ENCODE data around the gene RPS14.
"Not testable (repeated sequence)": the region's sequence is repeated elsewhere in the genome, so short reads cannot be mapped to it uniquely, and the experiment has no call there.

The RPS14 gene

GRCh38 chr5:150447188-150447587 lies 2.4 kb downstream of the RPS14 start:
- in situ Hi-C loops (cut with MboI; ENCODE audit: low sequenced_read_pairs), result no loop called here

GRCh38 chr5:150446583-150446982 lies 3.0 kb downstream of the RPS14 start:
- in situ Hi-C loops (cut with MboI; ENCODE audit: low sequenced_read_pairs), result no loop called here

DNA sequence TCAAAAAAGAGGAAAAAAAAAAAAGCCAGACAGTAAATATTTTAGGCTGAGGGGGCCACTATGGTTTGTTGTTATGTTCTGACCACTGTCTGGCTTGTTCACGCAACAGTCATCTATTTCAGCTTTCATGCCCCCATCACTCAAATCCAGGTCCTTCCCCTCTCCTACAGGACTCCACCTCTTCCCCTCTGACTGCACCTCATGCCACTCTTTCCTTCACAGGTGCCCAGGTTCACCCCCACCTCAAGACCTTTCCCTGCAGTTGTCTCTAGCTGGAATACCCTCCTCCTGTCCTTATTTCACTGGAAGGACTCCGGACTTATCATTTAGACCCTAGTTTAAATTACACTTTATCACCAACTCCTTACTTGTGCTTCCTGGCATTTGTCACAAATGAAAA lies 3.5 kb downstream of the RPS14 start:
- in situ Hi-C loops (cut with MboI; ENCODE audit: low sequenced_read_pairs), result no loop called here

DNA sequence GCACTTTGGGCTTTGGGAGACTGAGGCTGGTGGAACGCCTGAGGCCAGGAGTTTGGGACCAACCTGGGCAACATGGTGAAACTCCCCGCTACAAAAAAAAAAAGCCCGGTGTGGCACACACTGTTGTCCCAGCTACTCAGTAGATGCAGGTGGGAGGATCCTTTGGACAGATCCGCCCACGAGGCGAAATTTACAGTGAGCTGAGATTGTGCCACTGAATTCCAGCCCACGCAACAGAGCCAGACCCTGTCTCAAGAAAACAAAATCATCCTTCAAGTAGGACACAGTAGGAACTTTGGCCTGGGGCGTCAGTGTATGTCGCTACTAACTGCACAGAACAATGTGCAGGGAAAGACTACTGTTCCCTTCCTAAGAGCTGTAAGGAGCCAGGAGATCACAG lies 4.8 kb downstream of the RPS14 start:
- in situ Hi-C loops (cut with MboI; ENCODE audit: low sequenced_read_pairs), result no loop called here

DNA sequence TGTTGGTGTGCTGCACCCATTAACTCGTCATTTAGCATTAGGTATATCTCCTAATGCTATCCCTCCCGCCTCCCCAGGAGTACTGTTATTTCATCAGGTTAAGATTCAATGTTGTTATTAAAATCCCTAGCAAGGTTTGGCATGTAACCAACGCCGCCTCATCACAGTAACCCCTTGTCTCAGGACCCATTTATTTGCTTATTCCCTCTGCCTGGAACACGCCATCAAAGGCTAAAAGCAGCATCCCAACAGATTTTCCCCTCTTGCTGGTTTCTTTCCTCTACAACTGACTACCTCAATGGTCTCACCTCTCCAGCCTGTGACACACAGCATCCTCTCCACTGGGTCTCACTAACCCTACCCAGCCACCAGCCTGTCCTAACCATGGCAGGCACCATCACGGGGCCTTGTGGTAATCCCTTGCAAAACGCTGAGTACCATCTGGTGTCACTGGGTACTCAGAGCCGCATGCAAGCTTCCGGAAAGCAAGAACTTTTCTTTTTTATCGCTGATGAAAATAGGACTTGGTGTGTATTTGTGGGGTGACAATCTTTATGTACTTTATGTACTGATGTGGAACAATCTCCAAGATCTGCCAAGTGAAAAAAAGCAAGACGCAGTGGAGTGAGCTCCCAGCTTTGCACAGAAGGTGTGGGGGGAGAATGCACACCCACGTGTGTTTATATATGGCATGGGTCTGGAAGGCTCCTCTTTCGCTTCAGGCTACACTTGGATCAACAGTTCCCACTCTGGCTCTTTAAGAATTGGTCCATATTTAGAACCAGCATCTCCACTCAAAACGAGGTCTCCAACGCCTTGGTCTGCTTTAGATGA lies 6.1 kb downstream of the RPS14 start:
- in situ Hi-C loops (cut with MboI; ENCODE audit: low sequenced_read_pairs), result no loop called here

DNA sequence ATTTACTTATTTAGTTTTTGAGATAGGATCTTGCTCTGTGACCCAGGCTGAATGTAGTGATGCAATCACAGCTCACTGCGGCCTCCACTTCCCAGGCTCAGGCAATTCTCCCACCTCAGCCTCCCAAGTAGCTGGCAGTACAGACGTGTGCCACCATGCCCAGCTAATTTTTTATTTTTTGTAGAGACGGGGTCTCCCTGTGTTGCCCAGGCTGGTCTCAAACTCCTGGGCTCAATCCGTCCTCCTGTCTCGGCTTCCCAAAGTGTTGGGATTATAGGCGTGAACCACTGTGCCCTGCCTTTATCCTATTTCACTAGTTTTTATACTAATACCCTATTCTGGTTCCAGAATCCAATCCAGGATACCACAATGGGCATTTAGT lies 6.8 kb downstream of the RPS14 start:
- in situ Hi-C loops (cut with MboI; ENCODE audit: low sequenced_read_pairs), result no loop called here

GRCh38 chr5:150441813-150442698 lies 7.5 kb downstream of the RPS14 start:
- in situ Hi-C loops (cut with MboI; ENCODE audit: low sequenced_read_pairs), result no loop called here

DNA sequence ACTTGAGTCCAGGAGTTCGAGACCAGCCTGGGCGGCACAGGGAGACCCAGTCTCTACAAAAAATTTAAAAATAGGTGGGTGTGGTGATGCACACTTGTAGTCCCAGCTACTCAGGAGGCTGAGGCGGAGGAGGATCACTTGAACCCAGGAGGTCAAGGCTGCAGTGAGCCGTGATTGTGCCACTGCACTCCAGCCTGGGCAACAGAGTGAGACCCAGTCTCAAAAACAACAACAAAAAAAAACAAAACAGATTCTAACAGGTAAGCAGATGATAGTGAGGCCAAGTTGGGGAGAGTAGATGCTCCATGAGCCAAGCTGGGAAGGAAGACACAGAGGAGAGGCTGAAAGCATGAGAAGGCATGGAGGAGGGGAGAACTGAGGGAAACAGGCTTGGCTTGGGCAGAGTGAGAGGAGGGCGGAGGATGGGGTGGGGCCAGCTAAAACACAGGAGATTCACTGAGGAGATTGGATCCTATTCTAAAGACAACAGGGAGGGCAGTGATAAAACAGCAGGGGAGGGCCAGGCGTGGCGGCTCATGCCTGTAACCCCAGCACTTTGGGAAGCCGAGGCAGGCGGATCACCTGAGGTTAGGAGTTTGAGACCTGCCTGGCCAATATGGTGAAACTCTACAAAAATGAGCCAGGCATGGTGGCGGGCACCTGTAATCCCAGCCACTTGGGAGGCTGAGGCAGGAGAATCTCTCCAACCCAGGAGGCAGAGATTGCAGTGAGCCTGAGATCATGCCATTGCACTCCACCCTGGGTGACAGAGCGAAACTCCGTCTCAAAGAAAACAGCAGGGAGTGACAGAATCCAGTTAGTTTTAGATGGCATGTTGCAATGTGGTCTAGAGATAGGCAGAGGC lies 8.4 kb downstream of the RPS14 start:
- in situ Hi-C loops (cut with MboI; ENCODE audit: low sequenced_read_pairs), result no loop called here

DNA sequence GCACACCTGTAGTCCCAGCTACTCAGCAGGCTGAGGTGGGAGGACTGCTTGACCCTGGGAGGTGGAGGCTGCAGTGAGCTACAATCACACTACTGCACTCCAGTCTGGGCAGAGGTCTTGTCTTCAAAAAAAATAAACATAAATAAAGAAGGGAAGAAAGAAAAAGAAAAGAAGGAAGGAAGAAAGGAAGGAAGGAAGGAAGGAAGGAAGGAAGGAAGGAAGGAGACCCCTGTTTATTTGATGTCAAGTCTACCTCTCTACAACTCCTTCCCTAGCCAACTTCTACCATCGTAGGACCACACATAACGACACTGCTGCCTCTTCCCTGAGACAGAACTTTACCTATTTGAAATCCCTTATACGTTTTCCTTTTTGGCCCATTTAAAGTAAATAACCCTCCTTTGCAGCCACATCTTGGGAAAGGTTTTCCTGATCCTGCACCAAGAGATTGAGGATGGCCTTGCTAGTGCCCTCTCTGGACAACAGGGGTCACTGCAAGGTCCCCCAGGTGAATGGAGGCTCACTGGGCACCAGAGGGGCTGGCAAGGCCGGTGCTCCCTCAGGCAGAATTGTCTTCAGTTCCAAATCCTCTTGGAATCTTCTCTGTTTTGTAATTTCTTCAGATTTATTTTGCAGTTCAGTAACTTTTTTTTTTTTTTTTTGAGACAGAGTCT lies 10.5 kb downstream of the RPS14 start:
- in situ Hi-C loops (cut with MboI; ENCODE audit: low sequenced_read_pairs), result no loop called here

DNA sequence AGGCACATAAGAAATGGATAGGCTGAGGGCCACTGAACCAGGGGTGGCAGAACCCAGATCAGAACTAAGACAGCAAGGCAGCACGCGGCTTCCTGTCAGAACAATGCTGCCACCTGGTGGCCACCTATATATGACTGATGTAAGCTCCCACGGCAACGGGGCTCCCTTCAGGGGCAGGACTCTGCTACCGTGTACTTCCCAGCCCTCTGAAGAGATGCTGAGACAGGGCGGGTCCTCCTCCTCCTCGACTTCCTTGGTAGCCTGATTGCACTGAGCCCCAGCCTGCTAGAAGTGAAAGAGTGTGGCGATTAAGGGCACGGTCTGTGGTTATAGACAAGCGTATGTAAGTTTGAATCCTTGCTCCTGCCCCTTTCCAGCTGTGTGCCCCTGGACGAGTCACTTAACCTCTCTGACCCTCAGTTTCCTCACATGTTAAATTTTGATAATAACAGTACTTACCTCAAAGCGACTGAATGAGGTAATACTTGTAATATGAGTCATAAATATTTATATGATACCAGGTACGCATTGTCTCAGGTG lies 13.3 kb downstream of the RPS14 start:
- in situ Hi-C loops (cut with MboI; ENCODE audit: low sequenced_read_pairs), result no loop called here

DNA sequence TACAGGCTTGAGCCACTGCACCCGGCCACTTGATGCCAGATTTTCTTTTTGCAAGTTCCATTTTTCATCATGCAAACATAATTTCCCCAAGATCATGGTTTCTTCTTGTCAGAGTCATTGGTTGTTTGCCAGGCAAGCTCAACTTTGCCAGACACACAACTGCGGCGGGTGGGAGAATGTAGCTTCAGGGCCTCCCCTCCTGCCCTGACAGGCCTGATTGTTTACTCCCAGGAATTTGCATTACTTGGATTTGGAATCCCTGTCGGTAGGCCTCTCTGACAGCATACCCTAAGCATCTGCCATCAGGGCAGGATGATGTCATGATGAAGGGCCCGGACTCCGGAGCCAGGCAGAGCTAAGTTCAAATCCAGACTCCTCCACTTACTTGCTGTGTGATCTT lies 15.1 kb downstream of the RPS14 start:
- in situ Hi-C loops (cut with MboI; ENCODE audit: low sequenced_read_pairs), result no loop called here

GRCh38 chr5:150431574-150431973 lies 18.0 kb downstream of the RPS14 start:
- in situ Hi-C loops (cut with MboI; ENCODE audit: low sequenced_read_pairs), result no loop called here

GRCh38 chr5:150431048-150431447 lies 18.5 kb downstream of the RPS14 start:
- in situ Hi-C loops (cut with MboI; ENCODE audit: low sequenced_read_pairs), result no loop called here

DNA sequence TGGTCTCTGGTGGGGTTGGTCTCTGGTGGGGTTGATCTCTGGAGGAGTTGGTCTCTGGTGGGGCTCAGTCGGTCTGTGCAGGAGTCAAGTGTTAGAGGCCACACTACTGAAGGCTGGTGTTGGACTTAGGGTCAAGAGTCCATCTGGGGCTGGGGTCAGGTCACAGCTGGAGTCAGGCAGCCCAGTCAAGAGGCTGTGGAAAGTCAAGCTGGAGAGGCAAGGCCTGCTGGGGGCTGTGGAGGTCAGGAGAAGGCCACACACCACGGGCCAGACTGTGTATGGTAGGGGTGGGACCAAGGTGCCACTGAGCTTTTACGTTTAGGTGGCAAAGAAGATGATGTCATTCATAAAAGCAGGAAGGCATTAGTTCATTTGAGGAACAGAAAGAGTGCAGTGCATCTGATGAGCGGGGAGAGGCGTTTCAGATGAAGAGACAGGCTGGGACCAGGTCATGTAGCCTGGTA lies 20.1 kb downstream of the RPS14 start:
- in situ Hi-C loops (cut with MboI; ENCODE audit: low sequenced_read_pairs), result no loop called here

GRCh38 chr5:150428978-150429377 lies 20.6 kb downstream of the RPS14 start:
- in situ Hi-C loops (cut with MboI; ENCODE audit: low sequenced_read_pairs), result no loop called here

DNA sequence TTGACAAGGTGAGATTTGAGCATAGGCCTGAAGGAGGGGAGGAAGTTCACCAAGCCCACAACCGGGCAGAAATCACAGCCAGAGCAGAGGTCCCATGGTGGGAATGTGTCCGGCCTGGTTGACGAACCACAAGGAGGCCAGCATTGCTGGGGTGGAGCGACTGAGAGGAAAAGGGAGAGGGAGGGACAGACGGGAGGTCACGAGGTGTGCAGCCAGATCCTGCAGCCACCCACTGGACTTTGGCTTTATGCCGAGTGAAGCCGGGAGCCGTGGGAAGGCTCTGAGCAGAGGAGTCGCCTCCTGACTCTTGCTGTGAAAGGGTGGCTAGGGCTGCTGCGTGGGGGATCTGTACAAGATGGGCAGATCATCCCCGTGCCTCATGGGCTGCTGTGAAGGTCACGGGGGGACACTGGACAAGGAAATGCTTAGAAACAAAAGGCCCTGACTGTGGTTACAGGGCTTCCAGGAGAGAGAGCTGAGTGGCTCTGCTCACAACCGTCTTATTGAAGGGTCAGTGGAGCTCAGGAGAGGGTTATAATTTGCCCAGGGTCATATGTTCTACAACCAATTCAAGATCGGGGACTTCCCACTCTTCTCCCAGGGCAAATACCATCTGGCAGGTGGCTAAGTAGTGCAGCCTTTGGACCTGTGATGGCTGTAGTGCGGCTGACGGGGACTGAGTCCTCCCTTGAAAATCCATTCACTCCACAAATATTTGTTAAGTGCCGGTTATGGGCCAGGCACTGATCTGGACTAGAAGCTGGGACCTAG lies 21.2 kb downstream of the RPS14 start:
- in situ Hi-C loops (cut with MboI; ENCODE audit: low sequenced_read_pairs), result no loop called here

DNA sequence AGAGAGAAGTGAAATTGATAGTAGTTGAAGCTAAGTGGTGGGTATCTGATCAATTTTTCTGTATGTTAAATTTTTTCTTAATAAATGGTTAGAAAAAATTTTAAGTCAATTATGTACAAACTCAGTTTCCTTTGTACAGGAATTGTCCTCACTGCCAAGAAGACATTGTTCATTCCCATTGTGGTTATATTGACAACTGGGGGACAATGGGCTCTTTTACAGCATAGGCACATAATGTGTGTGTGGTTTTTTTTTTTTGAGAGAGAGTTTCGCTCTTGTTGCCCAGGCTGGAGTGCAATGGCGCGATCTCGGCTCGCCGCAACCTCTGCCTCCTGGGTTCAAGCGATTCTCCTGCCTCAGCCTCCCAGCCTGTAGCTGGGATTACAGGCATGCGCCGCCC lies 23.4 kb downstream of the RPS14 start:
- in situ Hi-C loops (cut with MboI; ENCODE audit: low sequenced_read_pairs), result not testable (repeated sequence)

- in situ Hi-C loops (cut with MboI; ENCODE audit: low sequenced_read_pairs), result no loop called here
Observed at GRCh38 chr5:150422758-150423157, 26.8 kb downstream of the RPS14 start.

GRCh38 chr5:150422075-150422474 lies 27.5 kb downstream of the RPS14 start:
- in situ Hi-C loops (cut with MboI; ENCODE audit: low sequenced_read_pairs), result no loop called here

Measured in HL-60/S4 (cell line).